DND-41 (cell line): ENCODE measurements around the gene MAPK13.

Source experiments
- ATAC-seq: fragments of 200-7000 bp; cut with Tn5 transposase; 3 replicates; pipeline ENCODE4 v1.9.1; 2021; ENCODE audit warnings: low read depth; ENCODE audit not compliant: insufficient read depth
- DNase-seq: peaks from one replicate; pipeline ENCODE4 v3.0.0-alpha.2; 2020
- H2AFZ ChIP-seq: 2 replicates; pipeline ENCODE4 v1.6.0; 2012; ENCODE audit warnings: low read depth, low read length
- H3K27ac ChIP-seq: 2 replicates; pipeline ENCODE4 v1.5.1; 2012; ENCODE audit warnings: low read length, inconsistent platforms
- H3K27me3 ChIP-seq: fragments of 200-600 bp; sonication (generic); 2 replicates; pipeline ENCODE4 v1.6.0; 2012; ENCODE audit warnings: low read length, mild to moderate bottlenecking, inconsistent platforms; ENCODE audit not compliant: insufficient read depth, poor library complexity
- H3K36me3 ChIP-seq: 2 replicates; pipeline ENCODE4 v1.5.1; 2012; ENCODE audit warnings: low read length, inconsistent platforms; ENCODE audit not compliant: insufficient read depth
- H3K4me1 ChIP-seq: 2 replicates; pipeline ENCODE4 v1.5.1; 2012; ENCODE audit warnings: mild to moderate bottlenecking, low read length; ENCODE audit not compliant: insufficient read depth
- H3K4me2 ChIP-seq: 2 replicates; pipeline ENCODE4 v1.6.0; 2012; ENCODE audit warnings: mild to moderate bottlenecking, moderate library complexity, low read length, inconsistent platforms; ENCODE audit not compliant: insufficient read depth
- H3K4me3 ChIP-seq, 2 experiments: fragments of 200-600 bp in 1 of 2; shearing (Covaris generic) in 1 of 2; 2 replicates each; pipeline ENCODE4 v1.5.1; 2012 to 2016; ENCODE audit warnings: inconsistent platforms in 2 of 2, low read length in 2 of 2, mild to moderate bottlenecking in 2 of 2, low read depth in 1 of 2, moderate library complexity in 1 of 2
- H3K79me2 ChIP-seq: 2 replicates; pipeline ENCODE4 v1.6.0; 2012; ENCODE audit warnings: low read length, inconsistent platforms; ENCODE audit not compliant: insufficient read depth
- H3K9ac ChIP-seq: 2 replicates; pipeline ENCODE4 v1.6.0; 2012; ENCODE audit warnings: low read depth, mild to moderate bottlenecking, inconsistent platforms, low read length, moderate library complexity
- H3K9me3 ChIP-seq: 2 replicates; pipeline ENCODE4 v1.5.1; 2012; ENCODE audit warnings: low read length, moderate library complexity, mild to moderate bottlenecking, inconsistent platforms; ENCODE audit not compliant: insufficient read depth, severe bottlenecking
- H4K20me1 ChIP-seq: 2 replicates; pipeline ENCODE4 v1.6.0; 2012; ENCODE audit warnings: low read length; ENCODE audit not compliant: insufficient read depth
- CTCF ChIP-seq: IDR thresholded peaks from 2 replicates; pipeline ENCODE4 v1.5.1; 2012; ENCODE audit warnings: borderline replicate concordance, low read length, moderate library complexity, mild to moderate bottlenecking; ENCODE audit not compliant: poor library complexity, severe bottlenecking; ENCODE audit errors: extremely low read depth
- EZH2 ChIP-seq: IDR thresholded peaks from 3 replicates; pipeline ENCODE4 v1.6.1; 2012; ENCODE audit warnings: borderline replicate concordance, low read depth, mild to moderate bottlenecking, moderate library complexity, low read length, inconsistent platforms; ENCODE audit not compliant: severe bottlenecking

The MAPK13 gene

GRCh38 chr6:36133912-36134311 is 3.6 kb downstream of the MAPK13 start:
- Histone ChIP-seq H3K27ac (no peak overlapping the region), H3K4me1 (no peaks in the 10 kb centered on the region), H3K27me3 (no peaks in the 10 kb centered on the region), H3K9ac (no peak overlapping the region), H3K36me3 (no peaks in the 10 kb centered on the region), H3K9me3 (no peaks in the 10 kb centered on the region), H3K4me3 (no peak overlapping the region), H3K79me2 (no peaks in the 10 kb centered on the region), H2AFZ (no peak overlapping the region), H3K4me2 (no peak overlapping the region), H4K20me1 (no peaks in the 10 kb centered on the region)
- TF ChIP-seq CTCF, result no peak
- no peak for TF ChIP-seq EZH2
- ATAC-seq (no peak), DNase-seq (no peak)

GRCh38 chr6:36135053-36135731 is 4.9 kb downstream of the MAPK13 start:
- Histone ChIP-seq H2AFZ (no peak overlapping the region), H3K9me3 (no peaks in the 10 kb centered on the region), H3K4me3 (no peak overlapping the region), H3K4me1 (no peaks in the 10 kb centered on the region), H3K36me3 (no peaks in the 10 kb centered on the region), H4K20me1 (no peaks in the 10 kb centered on the region), H3K4me2 (no peak overlapping the region), H3K79me2 (no peaks in the 10 kb centered on the region), H3K27ac (no peak overlapping the region), H3K9ac (no peak overlapping the region), H3K27me3 (no peaks in the 10 kb centered on the region)
- ATAC-seq (no peak), DNase-seq (no peak)
- TF ChIP-seq EZH2 (no peak), CTCF (no peak)

- DNase-seq (no peak), ATAC-seq (no peak)
- no peaks in the 10 kb centered on the region for H3K27me3 ChIP-seq
- no peaks in the 10 kb centered on the region for H3K4me1 ChIP-seq
- H2AFZ ChIP-seq, result no peak overlapping the region
- no peaks in the 10 kb centered on the region for H3K9me3 ChIP-seq
- H3K36me3 ChIP-seq, result no peaks in the 10 kb centered on the region
- no peak overlapping the region for H3K4me2 ChIP-seq
- H3K27ac ChIP-seq, result no peak overlapping the region
- H4K20me1 ChIP-seq, result no peaks in the 10 kb centered on the region
- TF ChIP-seq EZH2 (no peak), CTCF (no peak)
- H3K4me3 ChIP-seq, result no peak overlapping the region
- no peaks in the 10 kb centered on the region for H3K79me2 ChIP-seq
- no peak overlapping the region for H3K9ac ChIP-seq
Observed at GRCh38 chr6:36136034-36136433, 5.7 kb downstream of the MAPK13 start.
